Right lobe of liver (tissue), 6 donors: ENCODE measurements around the gene SCP2D1. TPM values are rescaled to one million over a fixed set of nuclear protein-coding genes. Genes with fewer than 3 reads are reported as not detected.

Experiments
- ATAC-seq, 4 donors: fragments of 200-7000 bp; cut with Tn5 transposase; one replicate each; pipeline ENCODE4 v1.9.1; 2020; ENCODE audit warnings: mild to moderate bottlenecking in 4 of 4, moderate library complexity in 4 of 4
- DNase-seq, 3 donors: peaks; one replicate each; pipeline ENCODE4 v3.0.0-alpha.2; 2020
- H3K27ac ChIP-seq, 3 donors: fragments of 200-600 bp; one replicate each; pipeline ENCODE4 v1.8.0; 2022
- H3K27me3 ChIP-seq, 2 donors: fragments of 200-600 bp; one replicate each; pipeline ENCODE4 v1.8.0; 2022
- H3K36me3 ChIP-seq, 4 donors: fragments of 200-600 bp; sonication (generic) in 1 of 4; one replicate each; pipeline versions ENCODE4 v1.5.1 to v1.8.0; 2017 to 2022; ENCODE audit warnings: control low read depth in 1 of 4
- H3K4me1 ChIP-seq, 4 donors: fragments of 200-600 bp; sonication (generic) in 1 of 4; one replicate each; pipeline versions ENCODE4 v1.5.1 to v1.8.0; 2017 to 2022; ENCODE audit warnings: control low read depth in 1 of 4
- H3K4me3 ChIP-seq, 3 donors: fragments of 200-600 bp; one replicate each; pipeline ENCODE4 v1.8.0; 2022
- H3K9me3 ChIP-seq, 4 donors: fragments of 200-600 bp; sonication (generic) in 1 of 4; one replicate each; pipeline versions ENCODE4 v1.5.1 to v1.8.0; 2017 to 2022; ENCODE audit warnings: control low read depth in 1 of 4
- CTCF ChIP-seq, 4 donors: fragments of 200-600 bp in 3 of 4; fragments of 450-650 bp in 1 of 4; IDR thresholded peaks; one replicate each; pipeline versions ENCODE4 v1.5.1 to v1.8.0; 2016 to 2022; ENCODE audit warnings: antibody characterized with exemption in 4 of 4, mild to moderate bottlenecking in 2 of 4
- POLR2A ChIP-seq: fragments of 450-650 bp; IDR thresholded peaks from one replicate; pipeline ENCODE4 v1.6.1; 2017; ENCODE audit warnings: antibody characterized with exemption, mild to moderate bottlenecking
- WGBS: methylation state at CpG from one replicate; pipeline ENCODE4 v1.1.6; 2018; ENCODE audit warnings: low coverage, low lambda C conversion rate; ENCODE audit not compliant: insufficient coverage; ENCODE audit errors: missing lambda C conversion rate; 5-methylcytosine and 5-hydroxymethylcytosine counted together
- intact Hi-C, 2 donors: fragments of 100-400 bp; cut with DNase I; formaldehyde crosslinking; loops; one replicate each; pipeline versions ENCODE4 v1.11.2 to v1.14.1; 2022
- total RNA-seq, 6 experiments: library from RNA; depleted of rRNA in 2 of 6; stranded (reverse); fragments of >200 nt in 2 of 6; fragmentation: NEBNext Ultra II Directional in 3 of 6; extraction: Animal tissue kit (Norgen Biotek cat#: 25700) in 3 of 6; gene quantifications; one replicate each; pipeline versions ENCODE4 v1.1.0 to v1.2.4, GENCODE V29; 2016 to 2023
- donor health status: DM: no; HTN: yes; CAD: no.
- donor health status: DM: no; HTN: no; CAD: no.
- donor health status: DM: no; HTN: no; CAD: no.
- donor health status: DM: no; HTN: yes; CAD: no.
- donor health status: DM: no; HTN: yes; CAD: no.

SCP2D1 gene
- total RNA-seq, 6 experiments from 2014 or later = not detected

- intact Hi-C loops = no loop called here
- no peaks in the 10 kb centered on the region for H3K4me1 ChIP-seq
- no peaks in the 10 kb centered on the region for H3K9me3 ChIP-seq
- no peak for DNase-seq
- no peaks in the 10 kb centered on the region for H3K27me3 ChIP-seq
- no peak for TF ChIP-seq CTCF (IDR thresholded peaks at IDR 0.05)
- TF ChIP-seq POLR2A = no peak
- H3K4me3 ChIP-seq = no peak overlapping the region
- no peaks in the 10 kb centered on the region for H3K36me3 ChIP-seq
- ATAC-seq = no peak
- 65% methylated on average over 4 of the region's 4 CpGs for WGBS
- no peak overlapping the region for H3K27ac ChIP-seq
These were observed 39.6 kb downstream of the SCP2D1 start for GRCh38 chr20:18853216-18853615.

- ATAC-seq = no peak
- WGBS = 60% methylated on average over 2 of the region's 2 CpGs
- intact Hi-C loops = no loop called here
- Histone ChIP-seq H3K9me3 (no peaks in the 10 kb centered on the region), H3K36me3 (no peaks in the 10 kb centered on the region), H3K27me3 (no peaks in the 10 kb centered on the region), H3K27ac (no peak overlapping the region), H3K4me3 (no peak overlapping the region), H3K4me1 (no peaks in the 10 kb centered on the region)
- no peak for TF ChIP-seq POLR2A
- TF ChIP-seq CTCF (IDR thresholded peaks at IDR 0.05) = no peak
- DNase-seq = no peak
These were observed 40.5 kb downstream of the SCP2D1 start for GRCh38 chr20:18853946-18854646.

GRCh38 chr20:18855882-18856281, 42.3 kb downstream of the SCP2D1 start:
- DNase-seq (no peak), ATAC-seq (no peak)
- no peaks in the 10 kb centered on the region for H3K36me3 ChIP-seq
- no peak overlapping the region for H3K4me3 ChIP-seq
- no peak for TF ChIP-seq CTCF (IDR thresholded peaks at IDR 0.05)
- TF ChIP-seq POLR2A = no peak
- H3K4me1 ChIP-seq = no peaks in the 10 kb centered on the region
- 74% methylated on average over 2 of the region's 2 CpGs for WGBS
- no peak overlapping the region for H3K27ac ChIP-seq
- intact Hi-C loops = no loop called here
- H3K27me3 ChIP-seq = no peaks in the 10 kb centered on the region
- H3K9me3 ChIP-seq = no peaks in the 10 kb centered on the region

DNA sequence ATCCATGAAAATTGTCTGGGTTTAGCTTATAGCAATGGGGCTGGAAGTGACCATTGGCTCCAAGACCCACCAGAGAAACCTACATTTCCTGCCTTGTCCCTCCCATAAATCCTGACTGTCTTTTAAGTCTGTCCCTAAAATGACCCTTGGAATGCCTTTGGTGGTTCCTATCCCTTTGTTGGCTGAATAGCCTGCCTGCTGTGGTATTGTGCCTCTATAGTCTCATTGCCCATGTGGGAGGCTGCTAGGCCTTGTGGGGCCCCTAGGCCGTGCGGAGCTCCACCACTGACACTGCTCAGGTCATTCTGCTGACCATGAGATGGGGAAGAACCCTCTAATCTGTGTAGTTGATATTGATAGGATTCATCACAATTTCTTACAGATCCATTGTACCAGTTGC, 43.3 kb downstream of the SCP2D1 start:
- Histone ChIP-seq H3K27me3 (no peaks in the 10 kb centered on the region), H3K9me3 (no peaks in the 10 kb centered on the region), H3K27ac (no peak overlapping the region), H3K4me1 (no peaks in the 10 kb centered on the region), H3K36me3 (no peaks in the 10 kb centered on the region), H3K4me3 (no peak overlapping the region)
- no peak for ATAC-seq
- intact Hi-C loops = no loop called here
- no CpG with 5 or more reads among the region's 2 CpGs for WGBS
- no peak for TF ChIP-seq CTCF (IDR thresholded peaks at IDR 0.05)
- no peak for TF ChIP-seq POLR2A
- DNase-seq = no peak
